Endothelial cell of umbilical vein (primary cell): ENCODE results near the gene ZNF43.
"Not testable (repeated sequence)": the region's sequence is repeated elsewhere in the genome, so short reads cannot be mapped to it uniquely, and the experiment has no call there.

Source experiments
- EZH2 ChIP-seq: IDR thresholded peaks from 2 replicates; pipeline ENCODE4 v1.6.1; 2012; ENCODE audit warnings: borderline replicate concordance, low read depth, mild to moderate bottlenecking, moderate library complexity, low read length, inconsistent platforms; ENCODE audit not compliant: severe bottlenecking
- GATA2 ChIP-seq: IDR thresholded peaks from 2 replicates; pipeline ENCODE4 v1.7.0; 2011; ENCODE audit warnings: low read depth, mild to moderate bottlenecking, moderate library complexity, mixed read lengths, low read length; ENCODE audit not compliant: insufficient read length, insufficient read depth
- JUN ChIP-seq: IDR thresholded peaks from 2 replicates; pipeline ENCODE4 v1.6.1; 2011; ENCODE audit warnings: borderline replicate concordance, low read depth; ENCODE audit not compliant: insufficient read length, insufficient read depth
- POLR2A ChIP-seq: IDR thresholded peaks from 2 replicates; pipeline ENCODE4 v1.6.1; 2012; ENCODE audit warnings: low read depth, mild to moderate bottlenecking, control low read depth, low read length
- POLR2AphosphoS5 ChIP-seq: IDR thresholded peaks from 2 replicates; pipeline ENCODE4 v1.6.1; 2012; ENCODE audit warnings: low read depth, mild to moderate bottlenecking, control low read depth, low read length, moderate library complexity; ENCODE audit not compliant: insufficient read depth
- TF ChIP-seq, protein P1 (sequence below), 2 donors: IDR thresholded peaks; 1 replicate in 1 of 2; 2 replicates in 1 of 2; pipeline ENCODE4 v1.5.1; 2011; ENCODE audit warnings: low read length in 2 of 2, mild to moderate bottlenecking in 2 of 2, moderate library complexity in 2 of 2, control low read depth in 1 of 2, inconsistent platforms in 1 of 2, low read depth in 1 of 2; ENCODE audit not compliant: insufficient read depth in 1 of 2; ENCODE audit errors: extremely low read depth in 1 of 2

DNA sequence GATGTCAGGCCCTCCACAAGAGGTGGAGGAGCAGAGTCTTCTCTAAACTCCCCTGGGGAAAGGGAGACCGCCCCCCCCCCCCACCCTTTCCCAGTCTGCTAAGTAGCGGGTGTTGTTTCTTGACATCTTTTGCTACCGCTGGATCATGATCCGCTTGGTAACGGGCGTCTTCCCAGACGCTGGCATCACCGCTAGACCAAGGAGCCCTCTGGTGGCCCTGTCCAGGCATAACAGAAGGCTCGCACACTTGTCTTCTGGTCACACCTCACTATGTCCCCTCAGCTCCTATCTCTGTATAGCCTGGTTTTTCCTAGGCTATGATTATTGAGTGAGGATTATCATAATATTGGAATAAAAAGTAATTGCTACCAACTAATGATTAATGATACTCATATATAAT lies 44.8 kb upstream of the ZNF43 start:
- TF ChIP-seq POLR2A, POLR2AphosphoS5, EZH2, GATA2, JUN: not testable (repeated sequence)
- TF ChIP-seq, protein P1, sequence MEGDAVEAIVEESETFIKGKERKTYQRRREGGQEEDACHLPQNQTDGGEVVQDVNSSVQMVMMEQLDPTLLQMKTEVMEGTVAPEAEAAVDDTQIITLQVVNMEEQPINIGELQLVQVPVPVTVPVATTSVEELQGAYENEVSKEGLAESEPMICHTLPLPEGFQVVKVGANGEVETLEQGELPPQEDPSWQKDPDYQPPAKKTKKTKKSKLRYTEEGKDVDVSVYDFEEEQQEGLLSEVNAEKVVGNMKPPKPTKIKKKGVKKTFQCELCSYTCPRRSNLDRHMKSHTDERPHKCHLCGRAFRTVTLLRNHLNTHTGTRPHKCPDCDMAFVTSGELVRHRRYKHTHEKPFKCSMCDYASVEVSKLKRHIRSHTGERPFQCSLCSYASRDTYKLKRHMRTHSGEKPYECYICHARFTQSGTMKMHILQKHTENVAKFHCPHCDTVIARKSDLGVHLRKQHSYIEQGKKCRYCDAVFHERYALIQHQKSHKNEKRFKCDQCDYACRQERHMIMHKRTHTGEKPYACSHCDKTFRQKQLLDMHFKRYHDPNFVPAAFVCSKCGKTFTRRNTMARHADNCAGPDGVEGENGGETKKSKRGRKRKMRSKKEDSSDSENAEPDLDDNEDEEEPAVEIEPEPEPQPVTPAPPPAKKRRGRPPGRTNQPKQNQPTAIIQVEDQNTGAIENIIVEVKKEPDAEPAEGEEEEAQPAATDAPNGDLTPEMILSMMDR (IDR thresholded peaks at IDR 0.05; ENCODE audit: extremely low read depth in 1 of 2, insufficient read depth in 1 of 2, low read depth in 1 of 2, low read length in 2 of 2) = not testable (repeated sequence)
